ENCODE measurements around the gene NPIPA7.
"Not testable (repeated sequence)": the region's sequence is repeated elsewhere in the genome, so short reads cannot be mapped to it uniquely, and the experiment has no call there.

NPIPA7 gene

DNA sequence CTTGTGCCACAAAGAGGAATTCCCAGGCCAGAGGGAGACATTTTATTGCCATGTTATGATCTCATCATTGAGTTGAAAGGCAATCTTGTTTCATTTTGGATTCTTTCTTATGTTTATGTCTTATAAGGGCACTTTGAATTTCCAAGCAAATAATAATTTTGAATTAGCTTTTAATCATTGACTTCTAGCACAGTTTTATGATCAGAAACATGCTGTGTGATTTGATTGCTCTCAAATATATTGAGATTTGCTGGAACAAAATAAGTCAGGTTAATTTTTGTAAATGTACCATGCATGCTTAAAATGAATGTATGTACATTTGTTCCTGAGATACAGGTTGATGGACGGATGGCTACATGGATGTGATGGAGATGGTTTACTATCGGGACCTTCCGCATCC lies at the start of gene NPIPA7:
NPIPA7 (plus strand) TSS at position 301 of the 400 bp plus-strand sequence. CDS start 105 bp downstream, outside the sequence.
- not testable (repeated sequence) for DNase-seq

DNA sequence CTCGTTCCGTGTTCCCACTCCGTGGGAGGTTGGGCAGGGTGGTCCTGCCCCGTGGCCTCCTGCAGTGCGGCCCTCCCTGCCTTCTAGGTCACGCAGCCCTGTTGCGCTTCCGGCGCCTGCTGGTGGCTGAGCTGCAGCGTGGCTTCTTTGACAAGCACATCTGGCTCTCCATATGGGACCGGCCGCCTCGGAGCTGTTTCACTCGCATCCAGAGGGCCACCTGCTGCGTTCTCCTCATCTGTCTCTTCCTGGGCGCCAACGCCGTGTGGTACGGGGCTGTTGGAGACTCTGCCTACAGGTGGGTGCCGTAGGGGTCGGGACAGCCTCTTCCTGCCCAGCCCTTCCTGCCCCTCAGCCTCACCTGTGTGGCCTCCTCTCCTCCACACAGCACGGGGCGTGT lies 47.5 kb upstream of the NPIPA7 start:
- DNase-seq, result not testable (repeated sequence)

DNA sequence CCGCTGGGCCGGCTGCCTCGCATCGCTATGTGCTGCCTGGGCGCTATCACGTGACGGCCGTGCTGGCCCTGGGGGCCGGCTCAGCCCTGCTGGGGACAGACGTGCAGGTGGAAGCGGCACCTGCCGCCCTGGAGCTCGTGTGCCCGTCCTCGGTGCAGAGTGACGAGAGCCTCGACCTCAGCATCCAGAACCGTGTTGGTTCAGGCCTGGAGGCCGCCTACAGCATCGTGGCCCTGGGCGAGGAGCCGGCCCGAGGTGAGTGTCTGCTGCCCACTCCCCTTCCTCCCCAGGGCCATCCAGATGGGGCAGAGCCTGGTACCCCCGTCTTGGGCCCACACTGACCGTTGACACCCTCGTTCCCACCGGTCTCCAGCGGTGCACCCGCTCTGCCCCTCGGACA lies 21.4 kb upstream of the NPIPA7 start:
- not testable (repeated sequence) for DNase-seq

DNA sequence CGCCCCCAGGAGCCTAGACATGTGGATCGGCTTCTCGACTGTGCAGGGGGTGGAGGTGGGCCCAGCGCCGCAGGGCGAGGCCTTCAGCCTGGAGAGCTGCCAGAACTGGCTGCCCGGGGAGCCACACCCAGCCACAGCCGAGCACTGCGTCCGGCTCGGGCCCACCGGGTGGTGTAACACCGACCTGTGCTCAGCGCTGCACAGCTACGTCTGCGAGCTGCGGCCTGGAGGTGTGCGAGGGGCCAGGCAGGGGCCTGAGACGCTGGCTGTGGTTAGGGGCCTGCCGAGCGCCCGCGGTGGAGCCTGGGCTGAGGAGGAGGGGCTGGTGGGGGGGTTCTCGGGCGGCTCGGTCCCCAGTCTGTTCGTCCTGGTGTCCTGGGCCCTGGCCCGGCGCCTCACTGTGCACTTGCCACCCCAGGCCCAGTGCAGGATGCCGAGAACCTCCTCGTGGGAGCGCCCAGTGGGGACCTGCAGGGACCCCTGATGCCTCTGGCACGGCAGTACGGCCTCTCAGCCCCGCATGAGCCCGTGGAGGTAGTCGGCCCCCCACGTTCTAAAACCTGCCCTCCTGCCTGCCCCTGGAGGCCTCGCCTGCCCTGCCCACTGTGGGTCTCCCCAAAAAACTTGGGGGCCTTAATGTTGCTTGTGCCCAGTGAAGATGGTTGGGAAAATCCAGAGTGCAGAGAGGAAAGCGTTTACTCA lies 20.2 kb upstream of the NPIPA7 start:
- not testable (repeated sequence) for DNase-seq

DNA sequence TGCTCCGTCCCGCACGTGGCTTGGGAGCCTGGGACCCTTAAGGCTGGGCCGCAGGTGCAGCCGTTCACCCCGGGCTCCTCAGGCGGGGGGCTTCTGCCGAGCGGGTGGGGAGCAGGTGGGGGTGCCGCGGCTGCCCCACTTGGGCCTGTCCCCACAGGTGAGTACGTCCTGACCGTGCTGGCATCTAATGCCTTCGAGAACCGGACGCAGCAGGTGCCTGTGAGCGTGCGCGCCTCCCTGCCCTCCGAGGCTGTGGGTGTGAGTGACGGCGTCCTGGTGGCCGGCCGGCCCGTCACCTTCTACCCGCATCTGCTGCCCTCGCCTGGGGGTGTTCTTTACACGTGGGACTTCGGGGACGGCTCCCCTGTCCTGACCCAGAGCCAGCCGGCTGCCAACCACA lies 15.3 kb upstream of the NPIPA7 start:
- DNase-seq, result not testable (repeated sequence)

DNA sequence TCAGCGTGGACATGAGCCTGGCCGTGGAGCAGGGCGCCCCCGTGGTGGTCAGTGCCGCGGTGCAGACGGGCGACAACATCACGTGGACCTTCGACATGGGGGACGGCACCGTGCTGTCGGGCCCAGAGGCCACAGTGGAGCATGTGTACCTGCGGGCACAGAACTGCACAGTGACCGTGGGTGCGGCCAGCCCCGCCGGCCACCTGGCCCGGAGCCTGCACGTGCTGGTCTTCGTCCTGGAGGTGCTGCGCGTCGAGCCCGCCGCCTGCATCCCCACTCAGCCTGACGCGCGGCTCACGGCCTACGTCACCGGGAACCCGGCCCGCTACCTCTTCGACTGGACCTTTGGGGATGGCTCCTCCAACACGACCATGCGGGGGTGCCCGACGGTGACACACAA lies 14.8 kb upstream of the NPIPA7 start:
- DNase-seq, result not testable (repeated sequence)

DNA sequence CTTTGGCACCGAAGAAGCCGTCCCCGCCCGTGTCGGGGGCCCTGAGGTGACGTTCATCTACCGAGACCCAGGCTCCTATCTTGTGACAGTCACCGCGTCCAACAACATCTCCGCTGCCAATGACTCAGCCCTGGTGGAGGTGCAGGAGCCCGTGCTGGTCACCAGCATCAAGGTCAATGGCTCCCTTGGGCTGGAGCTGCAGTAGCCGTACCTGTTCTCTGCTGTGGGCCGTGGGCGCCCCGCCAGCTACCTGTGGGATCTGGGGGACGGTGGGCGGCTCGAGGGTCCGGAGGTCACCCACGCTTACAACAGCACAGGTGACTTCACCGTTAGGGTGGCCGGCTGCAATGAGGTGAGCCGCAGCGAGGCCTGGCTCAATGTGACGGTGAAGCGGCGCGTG lies 14.2 kb upstream of the NPIPA7 start:
- DNase-seq, result not testable (repeated sequence)

DNA sequence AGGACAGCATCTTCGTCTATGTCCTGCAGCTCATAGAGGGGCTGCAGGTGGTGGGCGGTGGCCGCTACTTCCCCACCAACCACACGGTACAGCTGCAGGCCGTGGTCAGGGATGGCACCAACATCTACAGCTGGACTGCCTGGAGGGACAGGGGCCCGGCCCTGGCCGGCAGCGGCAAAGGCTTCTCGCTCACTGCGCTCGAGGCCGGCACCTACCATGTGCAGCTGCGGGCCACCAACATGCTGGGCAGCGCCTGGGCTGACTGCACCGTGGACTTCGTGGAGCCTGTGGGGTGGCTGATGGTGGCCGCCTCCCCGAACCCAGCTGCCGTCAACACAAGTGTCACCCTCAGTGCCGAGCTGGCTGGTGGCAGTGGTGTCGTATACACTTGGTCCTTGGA lies 13.6 kb upstream of the NPIPA7 start:
- not testable (repeated sequence) for DNase-seq

DNA sequence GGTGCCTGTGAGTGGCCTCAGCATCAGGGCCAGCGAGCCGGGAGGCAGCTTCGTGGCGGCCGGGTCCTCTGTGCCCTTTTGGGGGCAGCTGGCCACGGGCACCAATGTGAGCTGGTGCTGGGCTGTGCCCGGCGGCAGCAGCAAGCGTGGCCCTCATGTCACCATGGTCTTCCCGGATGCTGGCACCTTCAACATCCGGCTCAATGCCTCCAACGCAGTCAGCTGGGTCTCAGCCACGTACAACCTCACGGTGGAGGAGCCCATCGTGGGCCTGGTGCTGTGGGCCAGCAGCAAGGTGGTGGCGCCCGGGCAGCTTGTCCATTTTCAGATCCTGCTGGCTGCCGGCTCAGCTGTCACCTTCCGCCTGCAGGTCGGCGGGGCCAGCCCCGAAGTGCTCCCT lies 13.1 kb upstream of the NPIPA7 start:
- not testable (repeated sequence) for DNase-seq

DNA sequence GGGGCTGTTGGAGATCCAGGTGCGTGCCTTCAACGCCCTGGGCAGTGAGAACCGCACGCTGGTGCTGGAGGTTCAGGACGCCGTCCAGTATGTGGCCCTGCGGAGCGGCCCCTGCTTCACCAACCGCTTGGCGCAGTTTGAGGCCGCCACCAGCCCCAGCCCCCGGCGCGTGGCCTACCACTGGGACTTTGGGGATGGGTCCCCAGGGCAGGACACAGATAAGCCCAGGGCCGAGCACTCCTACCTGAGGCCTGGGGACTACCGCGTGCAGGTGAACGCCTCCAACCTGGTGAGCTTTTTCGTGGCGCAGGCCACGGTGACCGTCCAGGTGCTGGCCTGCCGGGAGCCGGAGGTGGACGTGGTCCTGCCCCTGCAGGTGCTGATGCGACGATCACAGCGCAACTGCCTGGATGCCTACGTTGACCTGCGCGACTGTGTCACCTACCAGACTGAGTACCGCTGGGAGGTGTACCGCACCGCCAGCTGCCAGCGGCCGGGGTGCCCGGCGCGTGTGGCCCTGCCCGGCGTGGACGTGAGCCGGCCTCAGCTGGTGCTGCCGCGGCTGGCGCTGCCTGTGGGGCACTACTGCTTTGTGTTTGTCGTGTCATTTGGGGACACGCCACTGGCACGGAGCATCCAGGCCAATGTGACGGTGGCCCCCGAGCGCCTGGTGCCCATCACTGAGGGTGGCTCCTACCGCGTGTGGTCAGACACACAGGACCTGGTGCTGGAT lies 12.2 kb upstream of the NPIPA7 start:
- not testable (repeated sequence) for DNase-seq

DNA sequence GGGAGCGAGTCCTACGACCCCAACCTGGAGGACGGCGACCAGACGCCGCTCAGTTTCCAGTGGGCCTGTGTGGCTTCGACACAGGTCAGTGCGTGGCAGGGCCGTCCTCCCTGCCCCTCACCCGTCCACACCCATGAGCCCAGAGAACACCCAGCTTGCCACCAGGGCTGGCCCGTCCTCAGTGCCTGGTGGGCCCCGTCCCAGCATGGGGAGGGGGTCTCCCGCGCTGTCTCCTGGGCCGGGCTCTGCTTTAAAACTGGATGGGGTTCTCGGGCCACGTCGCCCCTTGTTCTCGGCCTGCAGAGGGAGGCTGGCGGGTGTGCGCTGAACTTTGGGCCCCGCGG lies 11.7 kb upstream of the NPIPA7 start:
- not testable (repeated sequence) for DNase-seq

DNA sequence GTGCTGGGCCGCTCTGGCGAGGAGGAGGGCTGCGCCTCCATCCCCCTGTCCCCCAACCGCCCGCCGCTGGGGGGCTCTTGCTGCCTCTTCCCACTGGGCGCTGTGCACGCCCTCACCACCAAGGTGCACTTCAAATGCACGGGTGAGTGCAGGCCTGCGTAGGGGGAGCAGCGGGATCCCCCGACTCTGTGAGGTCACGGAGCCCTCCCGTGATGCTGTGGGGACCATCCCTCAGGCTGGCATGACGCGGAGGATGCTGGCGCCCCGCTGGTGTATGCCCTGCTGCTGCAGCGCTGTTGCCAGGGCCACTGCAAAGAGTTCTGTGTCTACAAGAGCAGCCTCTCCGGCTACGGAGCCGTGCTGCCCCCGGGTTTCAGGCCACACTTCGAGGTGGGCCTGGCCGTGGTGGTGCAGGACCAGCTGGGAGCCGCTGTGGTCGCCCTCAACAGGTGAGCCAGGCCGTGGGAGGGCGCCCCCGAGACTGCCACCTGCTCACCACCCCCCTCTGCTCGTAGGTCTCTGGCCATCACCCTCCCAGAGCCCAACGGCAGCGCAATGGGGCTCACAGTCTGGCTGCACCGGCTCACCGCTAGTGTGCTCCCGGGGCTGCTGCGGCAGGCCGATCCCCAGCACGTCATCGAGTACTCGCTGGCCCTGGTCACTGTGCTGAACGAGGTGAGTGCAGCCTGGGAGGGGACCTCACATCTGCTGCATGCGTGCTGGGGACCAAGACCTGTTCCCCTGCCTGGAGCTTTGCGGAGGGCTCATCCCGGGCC lies 9.7 kb upstream of the NPIPA7 start:
- DNase-seq, result not testable (repeated sequence)

DNA sequence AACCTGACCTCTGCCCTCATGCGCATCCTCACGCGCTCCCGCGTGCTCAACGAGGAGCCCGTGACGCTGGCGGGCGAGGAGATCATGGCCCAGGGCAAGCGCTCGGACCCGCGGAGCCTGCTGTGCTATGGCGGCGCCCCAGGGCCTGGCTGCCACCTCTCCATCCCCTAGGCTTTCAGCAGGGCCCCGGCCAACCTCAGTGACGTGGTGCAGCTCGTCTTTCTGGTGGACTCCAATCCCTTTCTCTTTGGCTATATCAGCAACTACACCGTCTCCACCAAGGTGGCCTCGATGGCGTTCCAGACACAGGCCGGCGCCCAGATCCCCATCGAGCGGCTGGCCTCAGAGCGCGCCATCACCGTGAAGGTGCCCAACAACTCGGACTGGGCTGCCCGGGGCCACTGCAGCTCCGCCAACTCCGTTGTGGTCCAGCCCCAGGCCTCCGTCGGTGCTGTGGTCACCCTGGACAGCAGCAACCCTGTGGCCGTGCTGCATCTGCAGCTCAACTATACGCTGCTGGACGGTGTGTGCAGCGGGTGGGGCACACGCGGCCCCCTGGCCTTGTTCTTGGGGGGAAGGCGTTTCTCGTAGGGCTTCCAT lies 7.7 kb upstream of the NPIPA7 start:
- DNase-seq, result not testable (repeated sequence)

DNA sequence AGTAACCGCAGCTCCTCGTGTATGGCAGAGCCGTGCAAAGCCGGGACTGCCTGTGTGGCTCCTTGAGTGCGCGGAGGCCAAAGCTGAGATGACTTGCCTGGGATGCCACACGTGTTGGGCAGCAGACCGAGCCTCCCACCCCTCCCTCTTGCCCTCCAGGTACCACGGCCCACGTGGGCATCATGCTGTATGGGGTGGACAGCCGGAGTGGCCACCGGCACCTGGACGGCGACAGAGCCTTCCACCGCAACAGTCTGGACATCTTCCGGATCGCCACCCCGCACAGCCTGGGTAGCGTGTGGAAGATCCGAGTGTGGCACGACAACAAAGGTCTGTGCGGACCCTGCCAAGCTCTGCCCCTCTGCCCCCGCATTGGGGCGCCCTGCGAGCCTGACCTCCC lies 4.7 kb upstream of the NPIPA7 start:
- DNase-seq, result not testable (repeated sequence)

DNA sequence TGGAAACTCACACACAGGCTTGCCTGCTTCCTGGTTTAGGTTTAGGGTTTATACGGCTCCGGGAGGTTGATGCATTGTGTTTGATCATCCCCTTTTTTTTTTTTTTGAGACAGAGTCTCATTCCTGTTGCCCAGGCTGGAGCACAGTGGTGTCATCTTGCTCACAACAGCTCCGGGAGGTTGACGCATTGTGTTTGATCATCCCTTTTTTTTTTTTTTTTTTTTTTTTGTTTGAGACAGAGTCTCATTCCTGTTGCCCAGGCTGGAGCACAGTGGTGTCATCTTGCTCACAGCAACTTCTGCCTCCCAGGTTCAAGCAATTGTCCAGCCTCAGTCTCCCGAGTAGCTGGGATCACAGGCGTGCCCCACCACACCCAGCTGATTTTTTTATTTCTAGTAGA lies 20.7 kb downstream of the NPIPA7 start:
- not testable (repeated sequence) for DNase-seq

DNA sequence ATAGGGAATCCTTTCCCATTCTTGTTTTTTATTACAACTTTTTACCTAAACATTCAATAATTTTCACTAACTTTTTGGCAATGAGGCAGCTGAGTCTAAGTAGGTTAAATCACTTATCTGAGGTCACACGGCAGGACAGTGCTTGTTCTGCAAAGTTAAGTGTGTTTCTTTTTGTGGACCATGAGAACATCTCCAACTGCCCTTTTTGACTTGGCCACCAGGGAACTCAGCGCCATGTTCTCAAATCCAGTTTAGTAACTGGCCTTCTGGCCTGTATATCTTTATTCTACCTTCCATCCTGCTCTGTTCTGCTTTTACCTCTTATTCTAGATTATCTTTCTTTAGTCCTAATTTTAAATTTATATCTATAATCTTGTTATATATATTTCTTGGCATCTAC lies 23.4 kb downstream of the NPIPA7 start:
- not testable (repeated sequence) for DNase-seq

DNA sequence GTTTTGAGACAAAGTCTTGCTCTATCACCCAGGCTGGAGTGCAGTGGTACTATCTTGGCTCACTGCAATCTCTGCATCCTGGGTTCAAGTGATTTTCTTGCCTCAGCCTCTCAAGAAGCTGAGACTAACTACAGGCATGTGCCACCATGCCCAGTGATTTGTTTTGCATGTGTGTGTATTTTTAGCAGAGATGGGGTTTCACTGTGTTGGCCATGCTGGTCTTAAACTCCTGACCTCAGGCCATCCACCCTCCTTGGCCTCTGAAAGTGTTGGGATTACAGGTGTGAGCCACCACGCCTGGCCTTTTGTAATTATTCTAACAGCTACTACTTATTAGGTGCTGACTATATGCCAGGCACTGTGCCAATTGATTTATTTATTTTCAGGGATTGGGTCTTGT lies 25.3 kb downstream of the NPIPA7 start:
- not testable (repeated sequence) for DNase-seq

DNA sequence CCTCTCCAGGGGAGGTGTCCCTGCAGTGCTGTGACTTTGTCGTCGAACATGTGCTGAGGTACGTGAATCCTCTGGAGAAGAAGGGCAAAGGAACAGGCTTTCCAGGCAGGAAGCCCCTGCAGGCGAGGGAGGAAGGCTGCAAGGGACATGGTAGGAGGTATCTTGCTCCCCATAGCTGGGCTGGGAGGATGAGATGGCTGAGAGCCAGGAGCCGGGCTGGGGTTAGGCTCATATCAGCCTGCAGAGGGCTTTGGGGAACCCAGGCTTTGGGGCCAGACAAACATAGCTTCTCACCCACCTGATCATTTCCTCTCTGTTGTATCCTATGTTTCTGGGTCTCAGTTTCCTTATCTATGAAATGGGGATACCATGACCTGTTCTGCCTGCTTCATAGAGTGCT lies 26.5 kb downstream of the NPIPA7 start:
- not testable (repeated sequence) for DNase-seq

DNA sequence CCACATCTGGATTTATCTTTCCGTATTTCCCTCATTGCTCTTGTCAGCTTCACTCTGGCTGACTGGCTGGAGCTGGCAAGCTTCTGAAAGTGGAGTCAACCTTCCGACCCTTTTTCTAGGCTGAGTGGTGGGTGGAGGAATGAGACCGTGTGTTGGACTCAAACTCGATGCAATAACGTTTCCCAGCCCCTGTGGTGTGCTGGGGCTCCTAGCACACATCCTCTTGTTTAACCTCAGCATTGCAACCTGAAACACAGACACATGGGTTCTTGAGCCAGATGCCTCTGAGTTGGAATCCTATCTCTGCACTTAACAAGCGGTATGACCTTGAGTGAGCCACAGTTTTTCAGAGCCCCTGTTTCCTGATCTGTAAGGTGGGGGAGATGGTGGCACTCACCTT lies 29.5 kb downstream of the NPIPA7 start:
- DNase-seq, result not testable (repeated sequence)

DNA sequence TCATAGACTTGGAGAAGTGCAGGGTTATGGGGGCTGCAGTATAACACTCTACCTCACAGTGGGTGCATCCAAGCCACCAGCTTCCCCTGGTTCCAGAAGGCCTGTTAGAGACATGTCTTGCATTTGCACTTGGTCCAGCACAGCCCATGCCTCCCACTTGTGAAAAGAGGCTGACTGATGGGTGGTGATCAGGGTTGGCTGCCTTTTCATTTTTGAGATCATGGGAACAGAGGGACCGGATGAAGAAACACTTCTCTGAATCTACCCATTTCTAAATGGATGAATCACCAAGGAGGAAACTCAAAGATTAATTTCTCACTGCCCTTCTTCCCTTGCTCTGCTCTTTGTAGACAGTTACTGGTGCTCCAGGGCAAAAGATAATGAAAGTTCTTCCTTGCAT lies 34.8 kb downstream of the NPIPA7 start:
- DNase-seq, result not testable (repeated sequence)

DNA sequence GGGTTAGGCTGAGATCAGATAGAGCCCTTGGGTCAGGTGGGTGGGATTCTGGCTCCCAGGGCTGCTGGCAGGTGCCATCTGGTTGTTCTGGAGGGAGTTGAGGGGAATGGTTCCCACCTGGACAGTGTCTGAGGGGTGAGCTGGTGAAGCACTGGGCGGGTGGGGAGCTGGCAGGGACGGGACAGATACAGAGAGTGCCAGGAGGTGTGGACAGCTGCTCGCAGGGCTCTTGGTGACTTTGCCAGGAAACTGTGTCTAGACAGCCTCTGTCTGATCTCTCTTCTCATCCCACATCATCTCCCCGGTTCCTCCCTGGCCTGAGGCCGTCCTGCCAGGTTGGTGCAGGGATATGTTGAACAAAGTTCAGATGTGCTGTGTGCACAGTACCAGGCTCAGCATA lies 38.1 kb downstream of the NPIPA7 start:
- DNase-seq, result not testable (repeated sequence)

DNA sequence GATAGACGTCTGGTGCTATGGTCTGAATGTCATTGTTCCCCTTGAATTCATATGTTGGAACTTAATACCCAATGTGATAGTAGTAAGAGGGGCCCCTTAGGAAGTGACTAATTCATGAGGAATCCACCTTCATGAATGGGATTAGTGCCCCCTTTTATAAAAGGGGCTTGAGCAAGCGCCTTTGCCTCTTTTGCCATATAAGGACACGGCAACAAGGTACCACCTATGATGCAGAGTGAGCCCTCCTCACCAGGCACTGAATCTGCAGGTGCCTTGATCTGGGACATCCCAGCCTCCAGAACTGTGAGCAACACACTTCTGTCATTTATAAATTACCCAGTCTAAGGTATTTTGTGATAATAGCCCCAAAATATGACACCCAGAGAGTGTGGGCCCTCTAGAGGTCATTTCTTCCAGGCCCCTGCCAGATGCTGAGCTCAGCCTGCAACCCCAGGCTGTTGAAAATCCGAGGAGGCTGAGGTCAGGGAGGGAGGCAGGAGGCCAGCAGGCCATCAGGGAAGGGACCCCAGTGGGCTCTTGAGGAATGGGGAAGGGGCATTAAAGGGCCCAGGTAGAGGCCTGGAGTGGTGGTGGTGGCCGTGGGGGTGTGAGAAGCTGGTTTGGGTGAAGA lies 39.1 kb downstream of the NPIPA7 start:
- DNase-seq, result not testable (repeated sequence)

DNA sequence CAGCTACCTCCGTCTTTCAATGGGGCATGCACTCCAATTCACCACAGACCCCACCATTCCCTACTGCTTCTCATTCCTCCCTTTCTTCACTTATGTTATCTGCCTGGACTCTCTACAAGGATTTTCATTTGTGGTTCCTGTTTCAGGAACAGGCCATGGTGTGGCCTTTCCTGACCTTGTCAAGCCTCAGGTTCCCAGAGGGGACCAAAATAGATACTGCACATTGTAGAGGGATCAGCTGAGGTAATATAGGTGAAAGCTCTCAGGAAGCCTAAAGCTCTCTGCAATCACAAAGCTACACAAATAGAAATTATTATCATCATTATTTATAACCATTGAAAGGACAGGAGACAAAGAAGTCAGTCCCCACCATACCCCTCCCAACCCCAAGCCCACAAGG lies 41.6 kb downstream of the NPIPA7 start:
- not testable (repeated sequence) for DNase-seq
